Mesenchymal stem cell (in vitro differentiated cells and primary cell): ENCODE data around the gene FREM1.

Experiments used
- DNase-seq: peaks from one replicate; pipeline ENCODE4 v3.0.0-alpha.2; 2013
- H2AFZ ChIP-seq: one replicate; pipeline ENCODE4 v1.6.1; 2013; ENCODE audit warnings: low read depth, mild to moderate bottlenecking, control low read depth, inconsistent platforms, low read length, moderate library complexity
- H2AK5ac ChIP-seq: 2 replicates; pipeline ENCODE4 v1.6.1; 2013; ENCODE audit warnings: low read length, moderate library complexity, mild to moderate bottlenecking, inconsistent platforms; ENCODE audit not compliant: severe bottlenecking
- H2BK120ac ChIP-seq: one replicate; pipeline ENCODE4 v1.6.1; 2013; ENCODE audit warnings: low read depth, mild to moderate bottlenecking, inconsistent platforms, low read length, moderate library complexity
- H2BK12ac ChIP-seq, 2 experiments: one replicate each; pipeline ENCODE4 v1.6.1; 2013; ENCODE audit warnings: inconsistent platforms in 2 of 2, low read length in 2 of 2, mild to moderate bottlenecking in 2 of 2, moderate library complexity in 2 of 2, control low read depth in 1 of 2
- H2BK15ac ChIP-seq: one replicate; pipeline ENCODE4 v1.6.1; 2013; ENCODE audit warnings: mild to moderate bottlenecking, low read depth, inconsistent platforms; ENCODE audit not compliant: poor library complexity, severe bottlenecking
- H2BK5ac ChIP-seq: 2 replicates; pipeline ENCODE4 v1.6.1; 2013; ENCODE audit warnings: low read depth, mild to moderate bottlenecking, low read length, control low read depth, inconsistent platforms; ENCODE audit not compliant: poor library complexity, severe bottlenecking
- H3K14ac ChIP-seq, 2 experiments: one replicate each; pipeline ENCODE4 v1.6.1; 2013; ENCODE audit warnings: inconsistent platforms in 2 of 2, low read length in 2 of 2, control low read depth in 1 of 2, mild to moderate bottlenecking in 1 of 2, moderate library complexity in 1 of 2
- H3K18ac ChIP-seq, 2 experiments: one replicate each; pipeline ENCODE4 v1.6.1; 2013; ENCODE audit warnings: inconsistent platforms in 2 of 2, low read length in 2 of 2, control low read depth in 1 of 2, low read depth in 1 of 2, mild to moderate bottlenecking in 1 of 2
- H3K23ac ChIP-seq, 2 experiments: one replicate each; pipeline ENCODE4 v1.6.1; 2013; ENCODE audit warnings: inconsistent platforms in 2 of 2, low read length in 2 of 2, mild to moderate bottlenecking in 2 of 2, moderate library complexity in 2 of 2, control low read depth in 1 of 2
- H3K27ac ChIP-seq: 2 replicates; pipeline ENCODE4 v1.5.1; 2013; ENCODE audit warnings: mild to moderate bottlenecking, moderate library complexity, low read length, control low read depth, inconsistent platforms; ENCODE audit not compliant: poor library complexity, severe bottlenecking
- H3K27me3 ChIP-seq, 2 experiments: 2 replicates each; pipeline versions ENCODE4 v1.6.1 to v1.7.0; 2013; ENCODE audit warnings: low read length in 2 of 2, mild to moderate bottlenecking in 2 of 2, moderate library complexity in 2 of 2, control low read depth in 1 of 2, inconsistent platforms in 1 of 2; ENCODE audit not compliant: control insufficient read depth in 1 of 2, insufficient read depth in 1 of 2
- H3K36me3 ChIP-seq, 2 experiments: 2 replicates each; pipeline versions ENCODE4 v1.6.1 to v1.7.0; 2013; ENCODE audit warnings: low read length in 2 of 2, control low read depth in 1 of 2, inconsistent platforms in 1 of 2, low read depth in 1 of 2, mild to moderate bottlenecking in 1 of 2; ENCODE audit not compliant: insufficient read depth in 2 of 2, control insufficient read depth in 1 of 2
- H3K4ac ChIP-seq, 2 experiments: one replicate each; pipeline ENCODE4 v1.6.1; 2013; ENCODE audit warnings: inconsistent platforms in 2 of 2, low read length in 2 of 2, mild to moderate bottlenecking in 2 of 2, moderate library complexity in 2 of 2, control low read depth in 1 of 2, low read depth in 1 of 2
- H3K4me1 ChIP-seq: 2 replicates; pipeline ENCODE4 v1.6.1; 2013; ENCODE audit warnings: low read depth, low read length, control low read depth; ENCODE audit not compliant: control insufficient read depth, insufficient read depth
- H3K4me2 ChIP-seq: 2 replicates; pipeline ENCODE4 v1.6.1; 2013; ENCODE audit warnings: low read length, mild to moderate bottlenecking, inconsistent platforms; ENCODE audit not compliant: poor library complexity, severe bottlenecking
- H3K4me3 ChIP-seq, 2 experiments: 2 replicates each; pipeline versions ENCODE4 v1.5.1 to v1.7.0; 2013; ENCODE audit warnings: low read length in 2 of 2, mild to moderate bottlenecking in 2 of 2, control low read depth in 1 of 2, low read depth in 1 of 2; ENCODE audit not compliant: insufficient read depth in 1 of 2
- H3K79me1 ChIP-seq: replicated peaks from 2 replicates; pipeline ENCODE4 v1.6.1; 2013; ENCODE audit warnings: mild to moderate bottlenecking, control low read depth, low read length, inconsistent platforms; ENCODE audit not compliant: poor library complexity, severe bottlenecking
- H3K9ac ChIP-seq: 2 replicates; pipeline ENCODE4 v1.7.0; 2013; ENCODE audit warnings: mild to moderate bottlenecking, low read length, moderate library complexity
- H3K9me3 ChIP-seq: 2 replicates; pipeline ENCODE4 v1.7.0; 2013; ENCODE audit warnings: mild to moderate bottlenecking, low read length; ENCODE audit not compliant: control insufficient read depth
- H4K8ac ChIP-seq: one replicate; pipeline ENCODE4 v1.6.1; 2013; ENCODE audit warnings: inconsistent platforms, mild to moderate bottlenecking, low read length, moderate library complexity
- H4K91ac ChIP-seq: one replicate; pipeline ENCODE4 v1.6.1; 2013; ENCODE audit warnings: mild to moderate bottlenecking, low read length, inconsistent platforms
- WGBS: methylation state at CpG from one replicate; pipeline ENCODE4 v1.1.7; 2013; ENCODE audit warnings: mixed read lengths; 5-methylcytosine and 5-hydroxymethylcytosine counted together

Gene FREM1

GRCh38 chr9:14822666-14823065 lies 87.6 kb downstream of the FREM1 start:
- no CpG with 5 or more reads among the region's 1 CpG for WGBS
- H3K23ac ChIP-seq = no peak overlapping the region
- H3K36me3 ChIP-seq = no peaks in the 10 kb centered on the region
- H3K4me2 ChIP-seq = no peak overlapping the region
- H3K18ac ChIP-seq = no peak overlapping the region
- no peak overlapping the region for H3K14ac ChIP-seq
- no peak overlapping the region for H3K4me3 ChIP-seq
- H3K27ac ChIP-seq = no peak overlapping the region
- no peak overlapping the region for H4K8ac ChIP-seq
- H2AK5ac ChIP-seq = no peak overlapping the region
- no peak overlapping the region for H2AFZ ChIP-seq
- no peak overlapping the region for H2BK5ac ChIP-seq
- no peaks in the 10 kb centered on the region for H3K4me1 ChIP-seq
- H3K9me3 ChIP-seq = no peaks in the 10 kb centered on the region
- no peak overlapping the region for H3K9ac ChIP-seq
- H3K27me3 ChIP-seq = no peaks in the 10 kb centered on the region
- H4K91ac ChIP-seq = no peak overlapping the region
- H3K4ac ChIP-seq = no peak overlapping the region
- H3K79me1 ChIP-seq = no peaks in the 10 kb centered on the region
- H2BK15ac ChIP-seq = no peak overlapping the region
- no peak for DNase-seq
- H2BK120ac ChIP-seq = no peak overlapping the region
- no peak overlapping the region for H2BK12ac ChIP-seq

DNA sequence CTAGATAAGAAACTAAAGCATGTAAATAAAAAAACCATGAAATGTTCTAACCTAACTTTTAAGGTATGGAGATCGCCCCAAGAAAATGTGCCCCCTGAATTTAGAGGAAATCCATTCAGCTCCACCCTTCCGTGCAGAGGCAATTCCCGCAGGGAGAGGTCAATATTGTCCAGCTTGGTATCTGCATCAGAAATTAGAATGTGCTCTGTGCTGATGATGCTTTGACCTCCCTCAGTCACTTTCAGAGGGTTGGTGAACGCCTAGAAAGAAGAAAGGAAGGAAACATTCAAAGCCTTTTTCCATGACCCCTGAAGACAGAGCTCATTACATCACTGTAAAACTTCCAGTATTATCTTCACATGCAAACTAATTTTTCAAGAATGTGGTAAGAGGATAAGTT lies 91.0 kb downstream of the FREM1 start:
- H3K36me3 ChIP-seq = no peaks in the 10 kb centered on the region
- H2BK12ac ChIP-seq = no peak overlapping the region
- no peaks in the 10 kb centered on the region for H3K4me1 ChIP-seq
- H2BK15ac ChIP-seq = no peak overlapping the region
- H3K18ac ChIP-seq = no peak overlapping the region
- H4K8ac ChIP-seq = no peak overlapping the region
- H3K4ac ChIP-seq = no peak overlapping the region
- no peak for DNase-seq
- WGBS = 100% methylated on average over 3 of the region's 4 CpGs
- no peak overlapping the region for H2AFZ ChIP-seq
- H3K27ac ChIP-seq = no peak overlapping the region
- H3K23ac ChIP-seq = no peak overlapping the region
- no peak overlapping the region for H2AK5ac ChIP-seq
- H3K9me3 ChIP-seq = no peaks in the 10 kb centered on the region
- H3K79me1 ChIP-seq = no peaks in the 10 kb centered on the region
- no peak overlapping the region for H4K91ac ChIP-seq
- H3K14ac ChIP-seq = no peak overlapping the region
- H3K4me2 ChIP-seq = no peak overlapping the region
- H2BK120ac ChIP-seq = no peak overlapping the region
- no peaks in the 10 kb centered on the region for H3K27me3 ChIP-seq
- H3K4me3 ChIP-seq = no peak overlapping the region
- H2BK5ac ChIP-seq = no peak overlapping the region
- H3K9ac ChIP-seq = no peak overlapping the region

GRCh38 chr9:14814249-14814628 lies 96.0 kb downstream of the FREM1 start:
- Histone ChIP-seq H3K27ac (no peak overlapping the region), H4K8ac (no peak overlapping the region), H3K4ac (no peak overlapping the region), H3K9me3 (no peaks in the 10 kb centered on the region), H3K4me3 (no peak overlapping the region), H3K9ac (no peak overlapping the region), H3K4me2 (no peak overlapping the region), H2AFZ (no peak overlapping the region), H3K79me1 (no peaks in the 10 kb centered on the region), H4K91ac (no peak overlapping the region), H3K27me3 (no peaks in the 10 kb centered on the region), H3K18ac (no peak overlapping the region), H2BK15ac (no peak overlapping the region), H3K14ac (no peak overlapping the region), H3K36me3 (no peaks in the 10 kb centered on the region), H2BK12ac (no peak overlapping the region), H3K23ac (no peak overlapping the region), H2BK5ac (no peak overlapping the region), H2BK120ac (no peak overlapping the region), H3K4me1 (peaks cover 6% of the 10 kb centered on the region), H2AK5ac (no peak overlapping the region)
- no peak for DNase-seq

DNA sequence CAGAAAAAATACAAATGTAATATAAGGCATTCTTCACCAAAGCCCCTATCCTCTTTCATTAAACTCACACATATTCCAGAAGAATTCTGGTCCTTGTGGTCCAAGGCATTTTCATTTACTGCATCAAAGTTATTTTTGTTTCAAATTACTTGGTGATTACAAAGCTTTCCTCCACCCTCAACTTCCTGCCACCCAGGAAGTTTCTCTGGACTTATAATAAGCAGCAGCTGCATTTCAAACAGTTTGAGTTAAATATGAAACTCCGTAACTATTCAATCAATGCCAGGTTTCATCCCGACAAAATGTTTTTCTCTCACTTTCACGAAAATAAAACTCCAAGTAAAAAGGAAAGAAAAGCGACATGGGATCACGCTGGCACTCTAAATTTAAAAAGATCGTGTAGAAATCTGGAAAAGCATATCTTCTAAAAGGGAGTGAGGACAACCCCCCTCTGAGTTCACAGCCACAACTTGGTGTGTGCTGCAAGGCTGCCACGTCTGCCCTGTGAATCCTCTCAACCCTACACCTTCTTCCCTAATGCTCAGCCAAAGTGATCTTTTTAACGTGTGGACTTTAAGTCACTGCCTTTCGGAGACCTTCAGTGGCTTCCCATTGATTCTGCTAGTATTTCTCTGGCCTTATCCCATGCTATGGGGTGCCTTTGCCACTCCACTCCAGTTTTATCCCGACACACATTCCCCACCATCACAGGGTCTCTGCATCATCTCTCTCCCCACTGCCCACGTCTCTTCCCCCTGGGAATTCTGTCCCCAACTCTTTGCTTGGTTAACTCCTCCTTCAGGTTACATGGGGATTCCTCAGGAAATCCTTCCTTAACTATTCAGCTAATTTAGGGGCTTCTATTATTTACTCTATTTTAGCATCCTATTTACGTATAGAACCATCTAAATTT lies 96.6 kb downstream of the FREM1 start:
- 91% methylated on average over 11 of the region's 12 CpGs for WGBS
- Histone ChIP-seq H3K14ac (no peak overlapping the region), H2BK120ac (no peak overlapping the region), H3K4me3 (no peak overlapping the region), H2AFZ (no peak overlapping the region), H3K18ac (no peak overlapping the region), H2BK5ac (no peak overlapping the region), H2BK15ac (no peak overlapping the region), H3K23ac (no peak overlapping the region), H3K79me1 (no peaks in the 10 kb centered on the region), H3K4me2 (peak overlapping the region; percentile 2), H3K9me3 (no peaks in the 10 kb centered on the region), H3K4me1 (peaks cover 6% of the 10 kb centered on the region), H4K8ac (no peak overlapping the region), H3K27me3 (no peaks in the 10 kb centered on the region), H3K4ac (no peak overlapping the region), H3K36me3 (no peaks in the 10 kb centered on the region), H3K9ac (peak overlapping the region; percentile 13), H2AK5ac (no peak overlapping the region), H2BK12ac (no peak overlapping the region), H3K27ac (no peak overlapping the region), H4K91ac (no peak overlapping the region)
- no peak for DNase-seq
